Activated naive CD4-positive, alpha-beta T cell treated with anti-CD3 and anti-CD28 coated beads for 36 hours (primary cell): ENCODE results near the gene CD1D. TPM values are rescaled to one million over a fixed set of nuclear protein-coding genes. Genes with fewer than 3 reads are reported as not detected.

ENCODE experiments used
- CTCF ChIA-PET: fragments of 350-600 bp; sonication (Branson Sonifier 250); formaldehyde crosslinking; loops from one replicate; lab custom pipeline; 2021; ENCODE audit warnings: antibody characterized with exemption; lab: Charles Lee
- DNase-seq: peaks from one replicate; pipeline ENCODE4 v3.0.0-alpha.2; 2020
- H3K27ac Mint-ChIP-seq: one replicate; pipeline ENCODE4 v1.8.0; 2021; ENCODE audit warnings: mild to moderate bottlenecking, mixed read lengths
- H3K27me3 Mint-ChIP-seq: one replicate; pipeline ENCODE4 v1.8.0; 2021; ENCODE audit warnings: low read depth, mixed read lengths
- H3K36me3 Mint-ChIP-seq: one replicate; pipeline ENCODE4 v1.8.0; 2021; ENCODE audit warnings: low read depth, mixed read lengths
- H3K4me1 Mint-ChIP-seq: one replicate; pipeline ENCODE4 v1.8.0; 2021; ENCODE audit warnings: low read depth, mixed read lengths
- H3K4me3 Mint-ChIP-seq: one replicate; pipeline ENCODE4 v1.8.0; 2021; ENCODE audit warnings: mild to moderate bottlenecking, moderate library complexity, mixed read lengths
- H3K9me3 Mint-ChIP-seq: one replicate; pipeline ENCODE4 v1.8.0; 2021; ENCODE audit warnings: mixed read lengths
- intact Hi-C: fragments of 100-400 bp; cut with micrococcal nuclease; formaldehyde crosslinking; loops from one replicate; pipeline ENCODE4 v1.15.1; 2023
- total RNA-seq, 2 experiments: library from RNA; stranded (reverse); gene quantifications; one replicate each; pipeline ENCODE4 v1.2.3, GENCODE V29; 2021

CD1D gene
- total RNA-seq, 2 experiments from 2014 or later: not detected

DNA sequence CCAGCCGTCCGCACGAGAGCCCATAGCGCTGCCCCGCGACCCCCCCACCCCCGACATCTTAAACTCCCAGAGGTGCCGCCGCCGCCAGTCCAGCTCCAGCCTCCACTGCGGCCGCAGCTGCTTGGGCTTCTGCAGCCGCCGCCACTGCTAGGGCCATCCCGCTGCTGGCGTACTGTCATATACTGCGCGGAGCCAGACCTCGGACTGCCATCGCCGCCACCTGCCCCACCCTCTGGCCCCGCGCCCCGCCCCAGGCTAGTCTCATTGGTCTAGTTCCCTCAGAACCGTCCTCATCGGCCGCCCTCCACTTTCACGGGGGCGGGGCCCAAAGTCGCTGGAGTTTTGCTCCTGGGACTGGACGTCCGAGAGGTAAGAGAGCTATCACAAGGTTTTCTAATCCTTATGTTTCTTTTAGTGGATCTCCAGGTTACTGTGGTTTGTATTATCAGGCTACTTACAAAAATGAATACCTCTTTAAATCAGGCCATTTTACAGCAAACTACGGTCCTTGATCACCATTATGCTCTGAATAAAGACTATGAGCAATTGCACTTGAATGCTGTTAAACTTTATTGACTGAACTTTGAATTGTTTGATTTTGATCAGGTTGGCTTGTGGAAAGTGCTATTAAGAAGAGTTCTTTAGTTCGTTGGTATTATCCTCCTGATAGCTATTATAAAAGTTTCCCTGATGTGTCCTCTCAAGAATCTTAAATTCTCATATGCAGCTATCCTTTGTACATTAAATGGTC, 2.8 kb upstream of the CD1D start:
- DNase-seq: peak; percentile 34
- intact Hi-C loops: no loop called here
- Mint-ChIP-seq H3K27ac (no peak overlapping the region), H3K4me3 (peak overlapping the region; percentile 17), H3K36me3 (no peaks in the 10 kb centered on the region), H3K4me1 (peaks cover 13% of the 10 kb centered on the region), H3K9me3 (no peaks in the 10 kb centered on the region), H3K27me3 (peaks cover 66% of the 10 kb centered on the region)
- CTCF ChIA-PET: interaction anchor here (1.7 kb wide), 1 partner anchor 26 kb away, joined by 5 read pairs; no protein-coding TSS in a partner anchor

DNA sequence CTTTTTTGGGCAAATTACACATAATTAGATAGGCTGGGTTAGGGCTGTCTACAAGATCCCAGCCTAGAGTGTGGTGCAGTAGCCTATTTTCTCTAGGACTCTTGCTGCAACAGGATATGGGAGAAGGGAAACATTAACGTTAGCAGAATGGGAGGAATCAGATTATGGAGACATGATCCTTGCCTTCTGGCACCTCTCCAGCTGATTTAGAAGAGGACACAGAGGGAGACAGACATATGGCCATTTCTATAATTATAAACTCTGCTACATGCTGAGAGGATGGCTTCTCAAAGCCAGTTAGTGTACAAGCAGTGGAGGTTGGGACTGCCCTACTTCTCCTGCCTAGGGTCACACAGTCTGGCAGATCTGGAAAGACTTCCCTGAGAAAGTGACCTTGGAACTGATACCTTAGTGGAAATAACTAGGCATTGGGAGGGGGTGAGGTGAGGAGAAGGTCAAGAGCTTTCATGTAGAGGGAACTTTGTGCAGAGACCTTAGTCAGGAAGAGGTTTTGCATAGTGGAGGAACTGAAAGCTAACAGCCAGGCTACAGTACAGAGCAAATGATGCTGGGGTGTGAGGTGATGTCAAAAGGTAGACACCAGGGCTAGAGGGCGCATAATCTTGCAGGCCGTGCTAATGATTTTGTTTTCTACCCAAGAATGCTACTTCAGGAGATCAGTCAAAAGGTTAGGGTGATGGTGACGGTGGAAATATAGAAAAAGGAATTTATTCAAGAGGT, 1.2 kb upstream of the CD1D start:
- intact Hi-C loops: no loop called here
- peaks cover 13% of the 10 kb centered on the region for H3K4me1 Mint-ChIP-seq
- H3K9me3 Mint-ChIP-seq: no peaks in the 10 kb centered on the region
- no peak overlapping the region for H3K4me3 Mint-ChIP-seq
- peaks cover 71% of the 10 kb centered on the region for H3K27me3 Mint-ChIP-seq
- H3K27ac Mint-ChIP-seq: no peak overlapping the region
- no peaks in the 10 kb centered on the region for H3K36me3 Mint-ChIP-seq
- DNase-seq: no peak
- CTCF ChIA-PET: interaction anchor here (1.7 kb wide), 1 partner anchor 24 kb away, joined by 5 read pairs; no protein-coding TSS in a partner anchor

- peaks cover 13% of the 10 kb centered on the region for H3K4me1 Mint-ChIP-seq
- CTCF ChIA-PET: no interaction called here
- intact Hi-C loops: no loop called here
- H3K27ac Mint-ChIP-seq: no peak overlapping the region
- peaks cover 65% of the 10 kb centered on the region for H3K27me3 Mint-ChIP-seq
- H3K9me3 Mint-ChIP-seq: no peaks in the 10 kb centered on the region
- no peaks in the 10 kb centered on the region for H3K36me3 Mint-ChIP-seq
- H3K4me3 Mint-ChIP-seq: peak overlapping the region; percentile 69
- DNase-seq: no peak
Observed at GRCh38 chr1:158181577-158181922, 855 bp downstream of the CD1D start.

GRCh38 chr1:158185770-158186169, 5.1 kb downstream of the CD1D start:
- CTCF ChIA-PET: interaction anchor here (1.3 kb wide), 1 partner anchor 18 kb away, joined by 9 read pairs; no protein-coding TSS in a partner anchor
- intact Hi-C loops: no loop called here
- DNase-seq: no peak
- Mint-ChIP-seq H3K4me3 (no peak overlapping the region), H3K4me1 (peaks cover 10% of the 10 kb centered on the region), H3K27ac (no peak overlapping the region), H3K9me3 (no peaks in the 10 kb centered on the region), H3K27me3 (peaks cover 45% of the 10 kb centered on the region), H3K36me3 (no peaks in the 10 kb centered on the region)

- Mint-ChIP-seq H3K27ac (no peak overlapping the region), H3K27me3 (peaks cover 40% of the 10 kb centered on the region), H3K4me3 (no peak overlapping the region), H3K4me1 (peaks cover 7% of the 10 kb centered on the region), H3K9me3 (no peaks in the 10 kb centered on the region), H3K36me3 (no peaks in the 10 kb centered on the region)
- intact Hi-C loops: no loop called here
- CTCF ChIA-PET: interaction anchor here (1.3 kb wide), 1 partner anchor 17 kb away, joined by 9 read pairs; no protein-coding TSS in a partner anchor
- DNase-seq: no peak
Observed at GRCh38 chr1:158186180-158186579, 5.5 kb downstream of the CD1D start.

- intact Hi-C loops: no loop called here
- CTCF ChIA-PET: no interaction called here
Observed at GRCh38 chr1:158188611-158189010, 7.9 kb downstream of the CD1D start.

DNA sequence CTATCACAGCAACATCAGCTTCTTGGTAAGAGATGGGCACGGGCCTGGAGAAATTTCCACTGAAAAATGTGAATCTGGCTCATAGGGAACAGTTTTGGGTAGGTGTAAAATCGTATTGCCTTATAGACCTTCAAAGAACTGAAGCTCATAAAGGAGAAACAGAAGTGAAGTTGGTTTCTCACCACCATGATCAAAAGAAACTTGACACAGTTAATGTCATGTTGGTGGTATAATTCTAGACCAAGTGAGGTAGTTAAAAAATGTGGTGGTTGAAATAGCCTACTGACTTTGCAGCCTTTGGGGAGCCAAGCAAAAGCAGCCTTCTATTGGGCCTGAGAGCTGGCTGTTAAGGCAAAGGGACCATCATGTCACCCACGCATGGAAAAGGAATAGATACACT, 8.9 kb downstream of the CD1D start:
- Mint-ChIP-seq H3K4me1 (no peaks in the 10 kb centered on the region), H3K9me3 (no peaks in the 10 kb centered on the region), H3K27ac (no peak overlapping the region), H3K4me3 (no peak overlapping the region), H3K36me3 (no peaks in the 10 kb centered on the region), H3K27me3 (peaks cover 21% of the 10 kb centered on the region)
- DNase-seq: no peak
- CTCF ChIA-PET: interaction anchor here (0.6 kb wide), 1 partner anchor 319 kb away, joined by 3 read pairs; no protein-coding TSS in a partner anchor
- intact Hi-C loops: no loop called here

More at GRCh38 chr1:158188611-158189010, 7.9 kb downstream of the CD1D start:
- Mint-ChIP-seq H3K9me3 (no peaks in the 10 kb centered on the region), H3K36me3 (no peaks in the 10 kb centered on the region), H3K27ac (no peak overlapping the region), H3K4me1 (no peaks in the 10 kb centered on the region), H3K27me3 (peaks cover 20% of the 10 kb centered on the region), H3K4me3 (no peak overlapping the region)
- DNase-seq: no peak

DNA sequence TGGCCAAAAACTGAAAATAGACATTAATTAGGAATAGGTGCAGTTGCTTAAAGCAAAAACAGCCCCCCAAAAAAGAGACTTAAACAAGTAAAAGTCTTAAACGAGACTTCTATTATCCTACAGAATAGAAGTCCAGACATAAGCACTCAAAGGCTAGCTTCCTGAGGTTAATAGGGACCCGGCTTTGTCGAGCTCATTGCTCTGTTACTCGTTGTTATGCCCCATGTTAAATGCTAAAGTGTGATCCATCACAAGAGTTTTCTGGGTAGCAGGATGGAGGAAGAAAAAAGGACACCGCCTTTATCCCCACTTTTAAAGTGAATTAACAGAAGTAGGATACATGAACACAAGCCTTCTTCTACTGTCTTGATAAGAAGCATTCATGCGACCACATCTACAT, 10.6 kb downstream of the CD1D start:
- DNase-seq: no peak
- CTCF ChIA-PET: no interaction called here
- H3K27ac Mint-ChIP-seq: no peak overlapping the region
- H3K36me3 Mint-ChIP-seq: no peaks in the 10 kb centered on the region
- H3K4me1 Mint-ChIP-seq: no peaks in the 10 kb centered on the region
- intact Hi-C loops: no loop called here
- H3K4me3 Mint-ChIP-seq: no peak overlapping the region
- no peaks in the 10 kb centered on the region for H3K9me3 Mint-ChIP-seq
- H3K27me3 Mint-ChIP-seq: peaks cover 30% of the 10 kb centered on the region

GRCh38 chr1:158196461-158196860, 15.8 kb downstream of the CD1D start:
- H3K27me3 Mint-ChIP-seq: peaks cover 29% of the 10 kb centered on the region
- no peaks in the 10 kb centered on the region for H3K4me1 Mint-ChIP-seq
- intact Hi-C loops: no loop called here
- no peak overlapping the region for H3K27ac Mint-ChIP-seq
- no peaks in the 10 kb centered on the region for H3K36me3 Mint-ChIP-seq
- H3K9me3 Mint-ChIP-seq: no peaks in the 10 kb centered on the region
- CTCF ChIA-PET: no interaction called here
- no peak overlapping the region for H3K4me3 Mint-ChIP-seq
- DNase-seq: no peak

DNA sequence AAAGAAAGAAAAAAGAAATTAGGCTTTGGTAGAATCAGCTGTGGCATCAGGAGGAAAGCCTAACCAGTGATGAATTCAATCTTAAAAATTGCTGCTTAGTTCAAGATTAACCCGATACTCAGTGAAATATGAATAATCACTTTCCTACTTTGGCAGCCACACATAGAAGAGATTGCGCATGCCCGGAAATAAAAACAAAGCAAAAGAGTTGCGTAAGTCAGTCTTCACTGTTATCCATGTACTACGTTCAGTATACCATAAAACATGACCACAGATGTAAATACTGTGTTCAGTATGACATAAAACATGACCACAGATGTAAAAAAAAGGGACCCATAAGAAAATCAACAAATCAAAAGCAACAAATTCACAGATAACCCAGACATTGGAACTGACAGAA, 19.2 kb downstream of the CD1D start:
- no peaks in the 10 kb centered on the region for H3K9me3 Mint-ChIP-seq
- peaks cover 4% of the 10 kb centered on the region for H3K4me1 Mint-ChIP-seq
- CTCF ChIA-PET: no interaction called here
- no peak overlapping the region for H3K27ac Mint-ChIP-seq
- H3K36me3 Mint-ChIP-seq: no peaks in the 10 kb centered on the region
- DNase-seq: no peak
- H3K27me3 Mint-ChIP-seq: peaks cover 34% of the 10 kb centered on the region
- intact Hi-C loops: loop anchor here (10.0 kb wide), 2 partner anchors 205 to 295 kb away; no protein-coding TSS in a partner anchor
- H3K4me3 Mint-ChIP-seq: no peak overlapping the region

- Mint-ChIP-seq H3K9me3 (no peaks in the 10 kb centered on the region), H3K27ac (no peak overlapping the region), H3K36me3 (no peaks in the 10 kb centered on the region), H3K4me1 (peaks cover 4% of the 10 kb centered on the region), H3K27me3 (peaks cover 33% of the 10 kb centered on the region), H3K4me3 (no peak overlapping the region)
- no peak for DNase-seq
- intact Hi-C loops: loop anchor here (10.0 kb wide), 2 partner anchors 204 to 294 kb away; no protein-coding TSS in a partner anchor
- CTCF ChIA-PET: no interaction called here
Observed at GRCh38 chr1:158200527-158200926, 19.8 kb downstream of the CD1D start.

DNA sequence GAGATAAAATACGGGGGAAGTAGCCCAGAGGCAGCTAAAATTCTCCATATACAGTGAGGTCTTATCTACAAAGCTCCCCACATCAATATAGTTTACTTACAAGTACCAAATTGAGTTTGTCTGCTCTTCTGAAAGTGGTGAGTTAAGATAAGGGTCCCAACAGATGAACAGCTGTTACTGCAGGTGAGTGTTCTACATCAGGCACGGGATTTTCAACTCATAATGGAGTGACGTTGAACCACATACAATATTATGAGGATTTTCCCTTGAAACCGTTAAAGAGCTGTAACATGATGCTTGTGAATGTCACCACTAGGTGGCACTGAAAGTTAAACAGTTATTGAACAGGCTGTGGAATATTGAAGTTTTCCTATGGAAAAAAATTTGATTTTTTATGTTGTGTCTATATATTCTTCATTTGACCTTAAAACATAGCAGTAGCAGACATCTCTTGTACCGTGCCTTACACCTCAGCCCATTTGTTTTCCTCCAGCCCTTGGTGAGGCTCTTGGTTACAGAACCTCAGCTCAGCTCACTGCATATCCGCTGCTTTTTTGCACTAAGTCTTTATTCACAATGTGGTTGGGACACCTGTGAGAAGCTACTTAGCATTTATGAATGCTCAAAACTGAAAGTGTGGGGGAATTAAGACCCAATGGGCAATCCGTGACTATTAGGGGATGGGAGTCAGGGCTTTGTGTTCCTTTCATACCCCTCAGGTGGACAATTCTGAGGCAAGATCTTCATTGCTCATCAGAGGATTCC, 23.2 kb downstream of the CD1D start:
- H3K27me3 Mint-ChIP-seq: peaks cover 25% of the 10 kb centered on the region

More for the DNA sequence above, 23.2 kb downstream of the CD1D start:
- H3K36me3 Mint-ChIP-seq: no peaks in the 10 kb centered on the region
- H3K4me1 Mint-ChIP-seq: peaks cover 4% of the 10 kb centered on the region
- H3K27ac Mint-ChIP-seq: no peak overlapping the region
- peak; percentile 23 for DNase-seq
- no peak overlapping the region for H3K4me3 Mint-ChIP-seq
- H3K9me3 Mint-ChIP-seq: no peaks in the 10 kb centered on the region
- CTCF ChIA-PET: interaction anchor here (0.6 to 2.4 kb wide), 29 partner anchors 9 to 1593 kb away, joined by 3 to 17 read pairs (median 4); partner anchors contain the start of genes CD1B and FCER1A
- intact Hi-C loops: loop anchor here (1.0 to 10.0 kb wide), 7 partner anchors 125 to 873 kb away; partner anchors contain the start of gene AIM2
